A673 (cell line): ENCODE data around the gene CBX8.

Source experiments
- CTCF ChIP-seq: fragments of 300-800, 200-600 bp; sonication (generic); conservative IDR thresholded peaks from 2 replicates; pipeline ENCODE4 v1.5.1; 2017; ENCODE audit warnings: low read depth, mild to moderate bottlenecking, antibody characterized with exemption, low read length, moderate library complexity, mixed read lengths
- EZH2 ChIP-seq: fragments of 200-600 bp; sonication (generic); IDR thresholded peaks from 2 replicates; pipeline ENCODE4 v1.6.1; 2017; ENCODE audit warnings: borderline replicate concordance, low read depth, mild to moderate bottlenecking, mixed read lengths, antibody characterized with exemption, low read length; ENCODE audit not compliant: poor library complexity, severe bottlenecking

DNA sequence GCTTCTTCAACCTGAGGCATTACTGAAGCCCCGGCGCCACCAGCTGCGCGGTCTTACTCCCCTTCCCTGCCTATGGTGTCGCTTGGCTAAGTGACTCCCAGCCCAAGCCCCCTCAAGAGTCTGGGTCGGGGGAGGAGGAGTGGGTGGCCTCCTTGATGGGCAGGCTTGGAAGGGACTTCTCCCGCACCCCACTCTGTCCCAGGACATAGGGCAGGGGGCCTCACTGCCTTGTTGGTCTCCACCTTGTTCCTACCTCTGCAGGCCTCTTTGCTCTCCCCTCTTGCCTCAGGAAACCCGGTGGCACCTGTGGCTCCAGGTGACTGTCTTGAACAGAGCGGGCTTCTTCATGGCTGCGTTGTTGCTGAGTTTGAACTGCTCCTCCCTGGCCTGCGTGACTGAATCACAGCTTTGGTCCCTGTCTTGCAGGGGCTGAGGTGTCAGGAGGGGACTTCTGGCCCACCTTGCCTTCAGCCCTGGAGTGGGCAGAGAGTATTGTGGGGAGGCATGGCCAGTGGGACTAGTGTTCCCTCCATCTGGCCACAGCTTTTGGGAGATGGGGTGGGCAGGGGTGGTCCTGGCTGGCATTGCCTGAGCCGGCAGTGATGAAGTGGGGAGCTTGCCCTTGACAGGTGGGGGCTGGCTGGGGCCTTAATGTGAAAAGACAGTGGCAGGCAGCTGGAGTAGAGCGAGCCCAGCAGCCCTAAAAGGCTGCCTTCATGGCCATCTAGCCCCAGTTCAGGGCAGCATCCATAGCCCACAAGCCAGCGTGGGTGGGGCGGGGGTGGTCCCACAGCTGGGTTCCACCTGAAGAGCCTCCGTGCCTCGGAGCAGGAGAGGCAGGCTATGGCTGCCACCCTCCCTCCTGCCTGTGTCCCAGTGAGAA lies 11.6 kb downstream of the CBX8 start:
- TF ChIP-seq CTCF (no peak), EZH2 (no peak)
